ENCODE measurements around the gene TOLLIP. TPM values are rescaled to one million over a fixed set of nuclear protein-coding genes. Genes with fewer than 3 reads are reported as not detected.

Gene TOLLIP
- total and polyA plus RNA-seq, 8 donors = 35.2 to 69.8 (median 45.7) TPM

DNA sequence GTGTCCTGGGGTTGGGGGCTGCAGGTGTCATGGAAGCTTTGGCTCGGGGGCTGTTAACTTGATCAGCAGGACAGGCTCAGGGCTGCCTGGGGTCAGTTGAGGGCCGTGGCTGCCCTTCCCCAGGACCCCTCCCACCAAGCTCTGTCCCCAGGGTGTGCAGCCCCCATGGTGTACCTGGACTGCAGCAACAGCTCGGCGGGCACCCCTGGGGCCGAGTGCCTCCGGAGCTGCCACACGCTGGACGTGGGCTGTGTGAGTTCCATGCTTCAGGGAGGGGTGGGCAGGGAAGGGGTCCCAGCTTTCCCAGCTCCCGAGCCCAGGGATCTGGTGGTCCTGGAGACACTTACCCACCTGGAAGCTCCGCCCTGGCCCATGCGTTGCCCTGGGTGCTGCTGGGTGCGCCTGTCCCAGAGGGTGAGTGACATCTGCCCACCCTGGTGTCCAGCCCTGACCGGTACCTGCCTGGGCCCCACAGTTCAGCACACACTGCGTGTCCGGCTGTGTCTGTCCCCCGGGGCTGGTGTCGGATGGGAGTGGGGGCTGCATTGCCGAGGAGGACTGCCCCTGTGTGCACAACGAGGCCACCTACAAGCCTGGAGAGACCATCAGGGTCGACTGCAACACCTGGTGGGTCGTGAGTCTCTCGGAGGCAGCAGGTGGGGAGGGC lies 75.2 kb downstream of the TOLLIP start:
- Histone ChIP-seq H3K27ac (no peak overlapping the region), H3K4me1 (no peaks in the 10 kb centered on the region), H3K36me3 (no peaks in the 10 kb centered on the region), H3K4me3 (no peak overlapping the region), H3K27me3 (no peaks in the 10 kb centered on the region), H3K9me3 (no peaks in the 10 kb centered on the region)
- no peak for FAIRE-seq
- ATAC-seq = no peak
- TF ChIP-seq CTCF (IDR thresholded peaks at IDR 0.05) = no peak
- WGBS, 2 donors = 69 to 70% methylated on average over 22 of the region's 22 CpGs
- intact Hi-C loops (cut with DNase I) = no loop called here
- DNase-seq = peak in 3 of 6 donors; percentile 23 to 67 (median 52)

- WGBS, 2 donors = 69 to 70% methylated on average over 19 to 21 of the region's 21 CpGs
- Histone ChIP-seq H3K27me3 (no peaks in the 10 kb centered on the region), H3K4me3 (no peak overlapping the region), H3K9me3 (no peaks in the 10 kb centered on the region), H3K36me3 (no peaks in the 10 kb centered on the region), H3K4me1 (no peaks in the 10 kb centered on the region), H3K27ac (no peak overlapping the region)
- TF ChIP-seq CTCF (IDR thresholded peaks at IDR 0.05) = no peak
- ATAC-seq (peak in 1 of 4 donors; percentile 23), DNase-seq (peak in 3 of 6 donors; percentile 18 to 58 (median 39)), FAIRE-seq (no peak)
- intact Hi-C loops (cut with DNase I) = no loop called here
Measured at GRCh38 chr11:1233351-1234053, 75.9 kb downstream of the TOLLIP start.

DNA sequence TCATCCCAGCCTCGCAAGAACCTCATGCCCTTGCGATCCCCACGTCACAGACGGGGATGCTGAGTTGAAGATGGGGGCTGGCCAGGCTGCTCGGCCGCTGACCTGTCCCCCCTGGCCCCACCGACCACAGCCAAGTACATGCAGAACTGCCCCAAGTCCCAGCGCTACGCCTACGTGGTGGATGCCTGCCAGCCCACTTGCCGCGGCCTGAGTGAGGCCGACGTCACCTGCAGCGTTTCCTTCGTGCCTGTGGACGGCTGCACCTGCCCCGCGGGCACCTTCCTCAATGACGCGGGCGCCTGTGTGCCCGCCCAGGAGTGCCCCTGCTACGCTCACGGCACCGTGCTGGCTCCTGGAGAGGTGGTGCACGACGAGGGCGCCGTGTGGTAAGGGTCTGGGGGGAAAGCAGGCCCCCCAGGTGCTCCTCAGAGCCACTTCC lies 76.5 kb downstream of the TOLLIP start:
- H3K27me3 ChIP-seq = no peaks in the 10 kb centered on the region
- H3K36me3 ChIP-seq = no peaks in the 10 kb centered on the region
- ATAC-seq (no peak), FAIRE-seq (no peak), DNase-seq (peak in 3 of 6 donors; percentile 32 to 67 (median 51))
- no peaks in the 10 kb centered on the region for H3K4me1 ChIP-seq
- TF ChIP-seq CTCF (IDR thresholded peaks at IDR 0.05) = no peak
- H3K9me3 ChIP-seq = no peaks in the 10 kb centered on the region
- intact Hi-C loops (cut with DNase I) = no loop called here
- no peak overlapping the region for H3K4me3 ChIP-seq
- 63 to 65% methylated on average over 26 to 30 of the region's 30 CpGs for whole genome bisulfite sequencing, 2 donors
- no peak overlapping the region for H3K27ac ChIP-seq

GRCh38 chr11:1232021-1232882 lies 77.2 kb downstream of the TOLLIP start:
- ATAC-seq (no peak), DNase-seq (peak in 2 of 6 donors; percentile 20 to 53), FAIRE-seq (no peak)
- no peaks in the 10 kb centered on the region for H3K27me3 ChIP-seq
- no peak overlapping the region for H3K4me3 ChIP-seq
- H3K4me1 ChIP-seq = no peaks in the 10 kb centered on the region
- WGBS, 2 donors = 71 to 75% methylated on average over 44 to 46 of the region's 46 CpGs
- H3K9me3 ChIP-seq = no peaks in the 10 kb centered on the region
- H3K27ac ChIP-seq = no peak overlapping the region
- no peak for TF ChIP-seq CTCF (IDR thresholded peaks at IDR 0.05)
- H3K36me3 ChIP-seq = no peaks in the 10 kb centered on the region
- intact Hi-C loops (cut with DNase I) = no loop called here

Measured in pancreas (tissue), 10 donors.